Measurements from ENCODE around the gene ALDH18A1.
A peak's percentile ranks its signal among the peaks of the same experiment; 100 is the strongest.

GRCh38 chr10:95693668-95694534, 37.4 kb upstream of the ALDH18A1 start, which contains the start of gene TCTN3:
- TF ChIP-seq HNF4A (conservative IDR thresholded peaks at IDR 0.05) (peak in 1 of 2 donors; percentile 29), CTCF (IDR thresholded peaks at IDR 0.05; ENCODE audit: low read depth, low read length, missing input control) (peak; percentile 100), FOXA1 (IDR thresholded peaks at IDR 0.05) (no peak), RXRA (IDR thresholded peaks at IDR 0.05) (peak; percentile 44 to 46), RAD21 (IDR thresholded peaks at IDR 0.05) (peak; percentile 97 to 99), MAX (IDR thresholded peaks at IDR 0.05) (peak; percentile 89), TAF1 (conservative IDR thresholded peaks at IDR 0.05) (no peak), YY1 (IDR thresholded peaks at IDR 0.05) (peak; percentile 64)

Measured in liver (tissue), 3 donors.